Posterior vena cava (tissue), 2 donors: ENCODE results near the gene PSMD11. TPM values are rescaled to one million over a fixed set of nuclear protein-coding genes. Genes with fewer than 3 reads are reported as not detected.
A peak's percentile ranks its signal among the peaks of the same experiment; 100 is the strongest.
"Not testable (repeated sequence)": the region's sequence is repeated elsewhere in the genome, so short reads cannot be mapped to it uniquely, and the experiment has no call there.

ENCODE experiments used
- DNase-seq: peaks from one replicate; pipeline ENCODE4 v3.0.0-alpha.2; 2020; ENCODE audit warnings: low spot score
- intact Hi-C, 2 donors: fragments of 100-400 bp; cut with DNase I; formaldehyde crosslinking; loops; one replicate each; pipeline versions ENCODE4 v1.14.1 to v1.14.2; 2022 to 2023
- long read RNA-seq, 2 donors: library from polyadenylated mRNA; unstranded; transcript quantifications; one replicate each; pipeline ENCODE4 v2.0.0, GENCODE V29; 2020 to 2021
- total RNA-seq, 2 donors: library from RNA; stranded (reverse); fragmentation: NEBNext Ultra II Directional; extraction: Animal tissue kit (Norgen Biotek cat#: 25700); gene quantifications; one replicate each; pipeline ENCODE4 v1.2.1, GENCODE V29; 2021
- donor health status: DM: yes; HTN: yes; CAD: no.
- donor health status: DM: yes; HTN: yes; CAD: no.

PSMD11 gene
- total RNA-seq = 10 to 100 TPM; 50.1 to 57.0 TPM
- long read RNA-seq, donor 1, full-length matches to known transcripts = 37 of 40 reads
- long read RNA-seq, donor 1, partial matches to known transcripts = 1 of 40 reads
- long read RNA-seq, donor 1, other reads (novel, unspliced or antisense) = 2 of 40 reads
- long read RNA-seq, donor 2, full-length matches to known transcripts = 451 of 479 reads
- long read RNA-seq, donor 2, partial matches to known transcripts = 9 of 479 reads
- long read RNA-seq, donor 2, other reads (novel, unspliced or antisense) = 19 of 479 reads

GRCh38 chr17:32444301-32445073 lies at the start of gene PSMD11:
PSMD11 (plus strand) TSS chr17:32444510; CDS start chr17:32444524, 14 bp downstream.
- peak; percentile 99 for DNase-seq
- intact Hi-C loops = no loop called here

DNA sequence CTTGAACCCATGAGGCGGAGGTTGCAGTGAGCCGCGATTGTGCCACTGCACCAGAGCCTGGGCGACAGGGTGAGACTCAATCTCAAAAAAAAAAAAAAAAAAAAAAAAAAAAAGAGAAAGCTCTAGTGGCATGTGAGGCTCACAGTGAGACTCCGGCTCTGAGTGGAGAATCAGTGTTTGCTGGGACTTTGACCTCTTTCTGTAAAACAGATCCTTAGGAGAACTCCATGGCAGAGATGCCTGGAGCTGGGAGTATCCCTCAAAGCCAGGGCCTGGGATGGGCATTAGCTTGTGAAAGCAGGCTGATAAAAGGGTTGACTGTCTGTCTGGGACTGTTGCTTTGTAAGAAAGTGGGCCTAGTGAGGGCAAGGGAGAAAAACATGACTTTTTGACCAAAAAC lies 48.0 kb upstream of the PSMD11 start:
- intact Hi-C loops = no loop called here
- DNase-seq = no peak

GRCh38 chr17:32398946-32399345 lies 45.4 kb upstream of the PSMD11 start:
- intact Hi-C loops = no loop called here
- DNase-seq = no peak

- DNase-seq, intact Hi-C loops: not testable (repeated sequence)
These were observed 34.2 kb upstream of the PSMD11 start for GRCh38 chr17:32410085-32410484.

GRCh38 chr17:32426894-32427293 lies 17.4 kb upstream of the PSMD11 start:
- intact Hi-C loops = no loop called here
- DNase-seq = no peak

DNA sequence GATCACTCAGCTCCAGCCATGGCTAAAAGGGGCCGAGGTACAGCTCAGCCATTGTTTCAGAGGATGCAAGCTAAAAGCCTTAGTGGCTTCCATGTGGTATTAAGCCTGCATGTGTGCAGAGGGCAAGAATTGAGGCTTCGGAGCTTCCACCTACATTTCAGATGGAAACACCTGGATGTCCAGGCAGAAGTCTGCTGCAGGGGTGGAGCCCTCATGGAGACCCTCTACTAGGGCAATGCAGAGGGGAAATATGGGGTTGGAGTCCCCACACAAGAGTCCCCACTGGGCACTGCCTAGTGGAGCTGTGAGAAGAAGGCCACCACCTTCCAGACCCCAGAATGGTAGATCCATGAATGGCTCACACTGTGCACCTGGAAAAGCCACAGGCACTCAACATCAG lies 14.7 kb upstream of the PSMD11 start:
- intact Hi-C loops = no loop called here
- no peak for DNase-seq

- intact Hi-C loops = no loop called here
- DNase-seq = no peak
These were observed 3.6 kb upstream of the PSMD11 start for GRCh38 chr17:32440722-32441121.

DNA sequence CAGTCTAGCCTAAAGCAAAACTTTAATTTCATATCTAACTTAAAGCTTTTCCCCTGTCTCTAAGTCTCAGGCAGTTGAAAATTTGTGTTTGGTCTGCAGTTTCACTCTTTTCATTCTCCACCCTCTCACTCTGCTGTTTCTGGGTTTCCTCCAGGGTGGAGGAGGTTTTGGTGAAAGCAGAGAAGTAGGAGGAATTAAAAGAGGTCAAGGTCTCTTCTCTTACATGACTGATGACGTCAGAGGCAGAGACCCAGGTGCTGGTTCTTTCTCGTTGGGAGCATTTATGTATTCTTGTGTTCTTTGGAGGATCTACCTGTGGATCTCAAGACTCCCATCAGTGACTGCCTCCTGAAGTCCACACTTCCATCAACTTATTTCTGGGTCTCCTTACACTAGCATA lies 2.4 kb upstream of the PSMD11 start:
- intact Hi-C loops = no loop called here

DNA sequence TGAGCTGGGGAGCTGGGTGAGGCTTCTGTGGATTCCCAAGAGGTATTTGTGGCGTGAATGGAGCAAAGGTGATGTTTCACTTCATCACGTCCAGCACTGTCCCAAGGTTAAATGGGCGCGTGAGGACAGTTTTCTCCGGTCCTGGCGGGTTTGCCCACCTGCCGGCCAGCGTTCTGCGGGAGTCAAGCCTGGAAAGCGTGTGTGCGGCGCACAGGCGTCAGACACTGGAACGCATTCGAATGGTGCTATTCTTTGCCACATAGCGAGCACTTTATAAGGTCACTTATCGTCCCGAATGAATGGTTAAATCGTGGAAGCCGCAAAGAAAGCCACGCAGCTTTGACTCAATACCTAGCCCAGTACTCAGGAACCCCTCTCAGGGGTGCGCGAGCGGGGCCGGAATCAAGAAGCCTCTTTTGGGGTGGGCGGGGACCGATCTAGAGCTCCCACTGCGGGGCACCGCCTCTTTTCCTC lies 446 bp upstream of the PSMD11 start:
- intact Hi-C loops = no loop called here
- DNase-seq = no peak

More for the DNA sequence above, 2.4 kb upstream of the PSMD11 start:
- DNase-seq = no peak

GRCh38 chr17:32445074-32445415 lies 735 bp downstream of the PSMD11 start:
- intact Hi-C loops = no loop called here
- DNase-seq = no peak

- intact Hi-C loops = no loop called here
- no peak for DNase-seq
These were observed 1.2 kb downstream of the PSMD11 start for GRCh38 chr17:32445497-32445896.

DNA sequence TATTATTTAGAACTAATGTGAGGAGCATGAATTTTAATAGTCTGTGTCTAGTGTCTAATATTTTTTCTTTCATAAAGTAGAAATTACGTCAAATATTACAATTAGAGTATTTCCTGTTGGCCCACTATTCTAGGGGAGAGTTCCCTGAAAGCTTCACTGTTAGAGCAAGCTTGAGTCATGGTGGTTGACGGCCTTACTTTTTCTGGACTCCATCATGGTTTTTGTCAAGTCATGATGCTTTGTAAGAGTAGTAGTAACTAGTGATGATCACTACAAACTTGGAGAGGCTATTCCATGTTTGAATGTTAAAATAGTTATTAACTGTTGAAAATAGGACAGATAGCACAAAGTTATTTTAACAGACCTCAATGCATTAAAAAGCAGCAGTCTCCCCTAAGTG lies 1.7 kb downstream of the PSMD11 start:
- no peak for DNase-seq

DNA sequence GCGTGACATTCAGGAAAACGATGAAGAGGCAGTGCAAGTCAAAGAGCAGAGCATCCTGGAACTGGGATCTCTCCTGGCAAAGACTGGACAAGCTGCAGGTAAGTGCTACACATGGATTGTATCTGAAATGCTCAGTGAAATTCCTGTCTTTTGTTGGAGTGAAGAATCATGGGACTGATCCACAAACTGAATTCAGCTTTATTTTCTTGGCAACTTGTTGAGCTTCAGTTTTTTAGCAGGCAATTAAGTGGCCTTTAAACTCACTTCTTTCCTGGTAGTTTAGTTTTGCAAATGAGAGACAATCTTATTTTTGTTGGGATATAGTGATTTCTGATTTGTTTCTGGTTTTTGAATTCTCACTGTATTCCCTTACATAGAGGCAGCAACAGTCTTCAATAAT lies 2.6 kb downstream of the PSMD11 start:
- intact Hi-C loops = no loop called here

More for the DNA sequence above, 1.7 kb downstream of the PSMD11 start:
- intact Hi-C loops = no loop called here

GRCh38 chr17:32449963-32450362 lies 5.7 kb downstream of the PSMD11 start:
- intact Hi-C loops = no loop called here

More for the DNA sequence above, 2.6 kb downstream of the PSMD11 start:
- no peak for DNase-seq

DNA sequence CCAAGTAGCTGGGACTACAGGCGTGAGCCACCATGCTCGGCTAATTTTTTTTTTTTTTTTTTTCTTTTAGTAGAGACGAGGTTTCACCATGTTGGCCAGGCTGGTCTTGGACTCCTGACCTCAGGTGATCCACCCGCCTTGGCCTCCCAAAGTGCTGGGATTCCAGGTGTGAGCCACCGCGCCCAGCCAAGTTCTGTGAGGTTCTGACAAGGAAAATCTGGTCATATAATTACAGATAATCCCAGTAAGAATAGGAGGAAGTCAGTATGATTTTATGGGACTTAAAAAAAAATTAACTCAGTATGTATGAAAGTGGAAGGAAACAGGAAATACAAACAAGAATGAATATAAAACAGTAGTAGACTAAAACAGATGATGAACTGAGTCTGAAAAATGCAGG lies 6.1 kb downstream of the PSMD11 start:
- DNase-seq, intact Hi-C loops: not testable (repeated sequence)

More at GRCh38 chr17:32449963-32450362, 5.7 kb downstream of the PSMD11 start:
- DNase-seq = no peak

DNA sequence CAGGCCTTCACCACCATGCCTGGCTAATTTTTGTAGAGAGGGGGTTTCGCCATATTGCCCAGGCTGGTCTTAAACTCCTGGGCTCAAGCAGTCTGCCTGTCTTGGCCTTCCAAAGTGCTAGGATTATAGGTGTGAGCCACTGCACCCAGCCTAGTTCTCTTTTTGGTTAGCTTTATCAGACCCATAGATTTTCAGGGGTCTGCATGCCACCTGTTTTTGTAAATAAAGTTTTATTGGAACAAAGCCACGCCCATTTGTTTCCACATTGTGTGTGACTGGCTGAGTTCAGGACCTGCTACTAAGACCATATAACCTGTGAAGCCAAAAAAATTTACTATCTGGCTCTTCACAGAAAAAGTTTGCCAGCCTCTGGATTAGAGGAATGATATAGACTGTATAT lies 7.6 kb downstream of the PSMD11 start:
- no peak for DNase-seq

GRCh38 chr17:32452281-32452680 lies 8.0 kb downstream of the PSMD11 start:
- no peak for DNase-seq
- intact Hi-C loops = no loop called here

More for the DNA sequence above, 7.6 kb downstream of the PSMD11 start:
- intact Hi-C loops = no loop called here

DNA sequence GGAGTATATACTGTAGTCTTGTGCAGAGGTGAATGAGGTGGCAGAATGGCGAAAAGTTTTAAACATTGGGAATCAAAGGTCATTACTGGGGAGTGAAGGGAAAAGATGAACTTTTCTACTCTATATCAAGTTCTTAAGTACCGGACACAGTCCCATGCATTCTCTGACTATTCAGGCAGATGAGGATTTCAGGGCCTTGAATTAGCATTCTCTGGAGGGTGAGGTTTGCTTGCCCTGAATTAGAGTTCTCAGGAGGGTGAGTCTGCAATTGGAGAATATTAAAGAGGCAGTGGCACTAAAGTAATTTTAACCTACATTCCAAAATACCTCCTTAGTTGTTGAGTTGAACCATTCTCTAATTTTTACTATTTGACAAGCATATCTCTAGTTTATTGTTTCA lies 9.1 kb downstream of the PSMD11 start:
- intact Hi-C loops = no loop called here
- DNase-seq = no peak

- DNase-seq = no peak
- intact Hi-C loops = no loop called here
These were observed 14.1 kb downstream of the PSMD11 start for GRCh38 chr17:32458371-32458770.

DNA sequence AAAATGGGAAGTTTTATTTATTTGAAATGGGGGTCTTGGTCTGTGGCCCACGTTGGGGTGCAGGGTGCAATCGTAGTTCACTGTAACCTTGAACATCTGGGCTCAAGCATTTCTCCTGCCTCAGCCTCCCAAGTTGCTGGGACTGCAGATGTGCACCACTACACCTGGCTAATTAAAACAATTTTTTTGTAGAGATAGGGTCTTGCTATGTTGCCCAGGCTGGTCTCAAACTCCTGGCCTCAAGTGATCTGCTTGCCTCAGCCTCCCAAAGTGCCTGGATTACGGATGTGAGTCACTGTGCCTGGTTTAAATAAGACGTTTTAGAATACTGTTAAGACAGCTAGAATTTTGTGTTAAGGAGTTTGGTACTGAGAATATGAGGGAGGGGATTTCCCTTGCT lies 15.7 kb downstream of the PSMD11 start:
- no peak for DNase-seq
- intact Hi-C loops = no loop called here

DNA sequence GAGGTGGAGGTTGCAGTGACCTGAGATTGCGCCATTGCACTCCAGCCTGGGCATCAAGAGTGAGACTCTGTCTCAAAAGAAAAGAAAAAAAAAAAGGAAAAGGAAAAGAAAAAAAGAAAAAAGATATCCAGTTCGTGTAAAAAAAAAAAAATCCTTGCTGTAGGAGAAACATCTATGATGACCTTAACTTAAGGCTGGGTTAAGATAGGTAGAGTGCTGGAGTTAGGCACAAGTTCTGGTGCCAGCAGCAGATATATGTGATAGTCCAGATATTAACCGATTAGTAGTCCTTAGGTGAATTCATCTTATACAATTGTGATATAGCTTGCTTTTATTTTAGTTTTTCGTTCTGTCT lies 17.2 kb downstream of the PSMD11 start:
- intact Hi-C loops = no loop called here
- DNase-seq = no peak
